ENCODE data around the gene CD47. TPM values are rescaled to one million over a fixed set of nuclear protein-coding genes. Genes with fewer than 3 reads are reported as not detected.

Gene CD47
- total RNA-seq, 1 donor from 2014 or later = 44.8 TPM

GRCh38 chr3:108114423-108115065 is 23.7 kb upstream of the CD47 start:
- Mint-ChIP-seq H3K36me3 (ENCODE audit: unreplicated experiment) (no peaks in the 10 kb centered on the region), H3K27ac (ENCODE audit: unreplicated experiment) (no peak overlapping the region), H3K4me3 (ENCODE audit: unreplicated experiment) (no peak overlapping the region), H3K9me3 (ENCODE audit: unreplicated experiment) (peaks cover 7% of the 10 kb centered on the region), H3K4me1 (ENCODE audit: unreplicated experiment) (no peaks in the 10 kb centered on the region), H3K27me3 (ENCODE audit: unreplicated experiment) (peaks cover 12% of the 10 kb centered on the region)
- TF ChIP-seq CTCF (IDR thresholded peaks at IDR 0.05) = no peak
- DNase-seq (ENCODE audit: extremely low spot score, unreplicated experiment) = no peak

- peaks cover 12% of the 10 kb centered on the region for H3K27me3 Mint-ChIP-seq (ENCODE audit: unreplicated experiment)
- H3K4me1 Mint-ChIP-seq (ENCODE audit: unreplicated experiment) = no peaks in the 10 kb centered on the region
- no peaks in the 10 kb centered on the region for H3K36me3 Mint-ChIP-seq (ENCODE audit: unreplicated experiment)
- no peak overlapping the region for H3K4me3 Mint-ChIP-seq (ENCODE audit: unreplicated experiment)
- H3K9me3 Mint-ChIP-seq (ENCODE audit: unreplicated experiment) = peaks cover 2% of the 10 kb centered on the region
- TF ChIP-seq CTCF (IDR thresholded peaks at IDR 0.05) = no peak
- no peak overlapping the region for H3K27ac Mint-ChIP-seq (ENCODE audit: unreplicated experiment)
- no peak for DNase-seq (ENCODE audit: extremely low spot score, unreplicated experiment)
These were observed 23.1 kb upstream of the CD47 start for GRCh38 chr3:108113975-108114374.

GRCh38 chr3:108110934-108111333 is 20.1 kb upstream of the CD47 start:
- Mint-ChIP-seq H3K4me3 (ENCODE audit: unreplicated experiment) (no peak overlapping the region), H3K27ac (ENCODE audit: unreplicated experiment) (no peak overlapping the region), H3K27me3 (ENCODE audit: unreplicated experiment) (peaks cover 4% of the 10 kb centered on the region), H3K9me3 (ENCODE audit: unreplicated experiment) (no peaks in the 10 kb centered on the region), H3K4me1 (ENCODE audit: unreplicated experiment) (no peaks in the 10 kb centered on the region), H3K36me3 (ENCODE audit: unreplicated experiment) (no peaks in the 10 kb centered on the region)
- no peak for DNase-seq (ENCODE audit: extremely low spot score, unreplicated experiment)
- no peak for TF ChIP-seq CTCF (IDR thresholded peaks at IDR 0.05)

GRCh38 chr3:108108416-108108815 is 17.6 kb upstream of the CD47 start:
- no peak for TF ChIP-seq CTCF (IDR thresholded peaks at IDR 0.05)
- Mint-ChIP-seq H3K9me3 (ENCODE audit: unreplicated experiment) (no peaks in the 10 kb centered on the region), H3K4me3 (ENCODE audit: unreplicated experiment) (no peak overlapping the region), H3K27ac (ENCODE audit: unreplicated experiment) (no peak overlapping the region), H3K4me1 (ENCODE audit: unreplicated experiment) (peaks cover 11% of the 10 kb centered on the region), H3K27me3 (ENCODE audit: unreplicated experiment) (peaks cover 2% of the 10 kb centered on the region), H3K36me3 (ENCODE audit: unreplicated experiment) (no peaks in the 10 kb centered on the region)
- no peak for DNase-seq (ENCODE audit: extremely low spot score, unreplicated experiment)

GRCh38 chr3:108106449-108106848 is 15.6 kb upstream of the CD47 start:
- no peak overlapping the region for H3K27ac Mint-ChIP-seq (ENCODE audit: unreplicated experiment)
- H3K4me1 Mint-ChIP-seq (ENCODE audit: unreplicated experiment) = peaks cover 11% of the 10 kb centered on the region
- no peak overlapping the region for H3K4me3 Mint-ChIP-seq (ENCODE audit: unreplicated experiment)
- H3K27me3 Mint-ChIP-seq (ENCODE audit: unreplicated experiment) = peaks cover 2% of the 10 kb centered on the region
- no peak for TF ChIP-seq CTCF (IDR thresholded peaks at IDR 0.05)
- no peaks in the 10 kb centered on the region for H3K36me3 Mint-ChIP-seq (ENCODE audit: unreplicated experiment)
- H3K9me3 Mint-ChIP-seq (ENCODE audit: unreplicated experiment) = no peaks in the 10 kb centered on the region
- DNase-seq (ENCODE audit: extremely low spot score, unreplicated experiment) = no peak

All from osteocyte (in vitro differentiated cells).